VCaP (cell line): ENCODE data around the gene NCMAP.

Experiments
- H3K27ac ChIP-seq: fragments of 450-650 bp; 2 replicates; pipeline ENCODE4 v1.5.1; 2017
- TF ChIP-seq, protein P1 (sequence below): fragments of 450-650 bp; conservative IDR thresholded peaks from 2 replicates; pipeline ENCODE4 v1.5.1; 2017; ENCODE audit warnings: mild to moderate bottlenecking, moderate library complexity

NCMAP gene

DNA sequence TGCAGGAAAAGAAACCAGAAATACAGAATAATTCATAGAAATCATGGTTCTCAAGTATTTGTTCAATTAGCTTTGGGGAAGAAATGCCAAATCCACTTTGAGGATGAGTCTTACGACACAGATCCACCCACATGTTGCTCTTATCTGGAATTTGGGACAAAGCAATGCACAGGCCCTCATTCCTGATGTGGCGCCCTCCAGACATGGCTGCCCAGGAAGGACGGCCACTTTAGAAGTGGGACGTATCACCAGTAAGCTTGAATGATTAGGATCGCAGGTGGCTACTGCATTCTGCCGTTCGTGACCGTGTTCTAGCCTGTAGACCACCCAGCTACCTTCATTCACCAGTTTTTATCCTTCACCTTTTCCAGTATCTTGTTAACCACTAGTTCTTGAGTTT lies 20.1 kb upstream of the NCMAP start:
- TF ChIP-seq, protein P1, sequence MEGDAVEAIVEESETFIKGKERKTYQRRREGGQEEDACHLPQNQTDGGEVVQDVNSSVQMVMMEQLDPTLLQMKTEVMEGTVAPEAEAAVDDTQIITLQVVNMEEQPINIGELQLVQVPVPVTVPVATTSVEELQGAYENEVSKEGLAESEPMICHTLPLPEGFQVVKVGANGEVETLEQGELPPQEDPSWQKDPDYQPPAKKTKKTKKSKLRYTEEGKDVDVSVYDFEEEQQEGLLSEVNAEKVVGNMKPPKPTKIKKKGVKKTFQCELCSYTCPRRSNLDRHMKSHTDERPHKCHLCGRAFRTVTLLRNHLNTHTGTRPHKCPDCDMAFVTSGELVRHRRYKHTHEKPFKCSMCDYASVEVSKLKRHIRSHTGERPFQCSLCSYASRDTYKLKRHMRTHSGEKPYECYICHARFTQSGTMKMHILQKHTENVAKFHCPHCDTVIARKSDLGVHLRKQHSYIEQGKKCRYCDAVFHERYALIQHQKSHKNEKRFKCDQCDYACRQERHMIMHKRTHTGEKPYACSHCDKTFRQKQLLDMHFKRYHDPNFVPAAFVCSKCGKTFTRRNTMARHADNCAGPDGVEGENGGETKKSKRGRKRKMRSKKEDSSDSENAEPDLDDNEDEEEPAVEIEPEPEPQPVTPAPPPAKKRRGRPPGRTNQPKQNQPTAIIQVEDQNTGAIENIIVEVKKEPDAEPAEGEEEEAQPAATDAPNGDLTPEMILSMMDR, result no peak
- peak overlapping the region; percentile 54 for H3K27ac ChIP-seq

DNA sequence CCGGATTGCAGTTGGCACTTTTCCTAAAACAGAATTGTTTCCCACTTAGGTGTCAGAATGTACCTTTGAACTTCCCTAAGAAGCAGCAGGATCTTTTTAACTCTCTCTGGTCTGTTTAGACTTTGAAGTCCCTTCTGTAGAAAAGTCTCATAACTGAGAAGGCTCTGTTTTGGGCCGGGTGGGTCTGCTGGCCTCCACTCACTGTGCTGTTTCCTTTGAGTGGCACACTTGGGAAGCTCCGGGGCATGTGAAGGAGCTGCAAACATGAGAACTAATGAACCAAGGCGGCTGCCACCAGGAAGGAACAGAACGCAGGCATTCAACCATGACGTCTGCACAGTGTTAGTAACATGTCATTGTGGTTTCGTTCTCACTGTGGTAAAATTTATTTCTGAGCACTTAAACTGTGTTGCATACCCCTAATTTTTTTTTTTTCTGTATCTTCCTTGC lies 19.5 kb upstream of the NCMAP start:
- H3K27ac ChIP-seq, result peak overlapping the region; percentile 54

GRCh38 chr1:24540051-24540905 lies 15.6 kb upstream of the NCMAP start:
- TF ChIP-seq, protein P1, result no peak
- H3K27ac ChIP-seq, result peak overlapping the region; percentile 14; the same call in 1 of the 2 replicates

More for the DNA sequence above, 19.5 kb upstream of the NCMAP start:
- TF ChIP-seq, protein P1, result no peak

DNA sequence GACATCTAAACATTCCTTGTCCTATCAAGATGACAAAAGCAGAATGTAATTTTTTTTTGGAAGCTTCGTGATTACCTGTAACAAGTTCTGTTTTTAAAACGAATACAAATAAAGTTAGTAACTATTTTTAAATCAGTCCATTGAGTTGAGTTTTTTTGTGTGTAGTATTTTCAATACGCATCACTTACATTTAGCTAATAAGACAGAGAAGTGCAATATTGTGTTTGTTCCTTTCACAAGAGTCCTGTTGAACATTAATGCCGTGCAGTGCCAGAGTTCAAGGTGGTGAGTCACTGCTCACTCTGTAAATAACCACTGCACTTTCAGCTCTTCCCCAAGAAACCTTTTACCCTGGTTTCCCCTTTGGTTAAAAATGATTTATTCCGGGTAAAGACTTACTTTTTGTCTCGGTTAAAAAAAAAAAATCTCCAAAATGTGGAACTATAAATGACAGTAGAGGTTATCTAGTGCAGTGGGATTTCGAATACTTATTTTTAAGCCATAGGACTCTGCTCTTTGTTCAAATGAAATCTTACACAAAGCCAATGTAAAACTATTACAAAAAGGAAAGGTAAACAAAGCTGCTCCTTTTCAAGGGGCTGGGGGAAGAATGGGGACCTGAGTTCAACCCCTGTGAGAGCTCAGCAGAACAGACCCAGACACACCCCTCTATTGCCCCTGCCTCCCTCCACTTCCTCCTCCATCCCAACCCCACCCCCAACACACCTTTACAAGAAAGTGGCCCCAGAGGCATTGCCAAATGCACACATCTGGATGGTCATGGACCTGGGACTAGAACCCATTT lies 14.8 kb upstream of the NCMAP start:
- TF ChIP-seq, protein P1, result no peak
- peak overlapping the region; percentile 14; the same call in 1 of the 2 replicates for H3K27ac ChIP-seq

GRCh38 chr1:24541711-24542346 lies 14.1 kb upstream of the NCMAP start:
- no peak overlapping the region; the same call in 1 of the 2 replicates for H3K27ac ChIP-seq
- TF ChIP-seq, protein P1, result peak; percentile 60

DNA sequence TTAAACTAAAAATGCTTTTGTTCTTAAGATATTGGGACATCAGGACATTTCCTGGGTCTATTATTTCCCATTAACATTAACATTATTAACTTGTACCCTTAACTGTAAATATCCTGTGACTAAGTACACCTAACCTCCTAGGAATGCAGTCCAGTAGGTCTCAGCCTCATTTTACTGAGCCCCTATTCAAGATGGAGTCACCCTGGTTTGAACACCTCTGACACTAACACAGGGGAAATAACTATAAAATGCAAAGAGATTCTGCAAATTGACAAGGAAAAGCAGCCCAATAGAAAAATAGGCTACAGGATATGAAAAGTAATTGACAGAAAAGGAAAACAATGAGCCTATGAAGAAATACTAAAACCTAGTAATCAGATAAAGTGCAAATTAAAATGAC lies 11.6 kb upstream of the NCMAP start:
- TF ChIP-seq, protein P1, result no peak
- H3K27ac ChIP-seq, result no peak overlapping the region

GRCh38 chr1:24545662-24546061 lies 10.2 kb upstream of the NCMAP start:
- TF ChIP-seq, protein P1, result no peak
- no peak overlapping the region for H3K27ac ChIP-seq
